SK-N-SH treated with all-trans-retinoic acid at 6 μM for 48 hours (cell line): ENCODE measurements around the gene CDH24.

Experiments used
- CREB5 ChIP-seq: fragments of 250-450 bp; sonication (Bioruptor Pico); IDR thresholded peaks from 2 replicates; pipeline ENCODE4 v1.5.1; 2020; ENCODE audit warnings: low read depth, mild to moderate bottlenecking, moderate library complexity
- ESRRG ChIP-seq: fragments of 250-450 bp; sonication (Bioruptor Pico); IDR thresholded peaks from 2 replicates; pipeline ENCODE4 v1.6.1; 2021; ENCODE audit warnings: mild to moderate bottlenecking
- OSR1 ChIP-seq: fragments of 250-450 bp; sonication (Bioruptor Pico); IDR thresholded peaks from 2 replicates; pipeline ENCODE4 v1.8.0; 2022; ENCODE audit warnings: moderate library complexity, mild to moderate bottlenecking, inconsistent platforms
- RARB ChIP-seq: fragments of 250-450 bp; sonication (Bioruptor Pico); IDR thresholded peaks from 2 replicates; pipeline ENCODE4 v1.8.0; 2021; ENCODE audit warnings: mild to moderate bottlenecking, moderate library complexity
- ZC3H10 ChIP-seq: fragments of 250-450 bp; sonication (Bioruptor Pico); IDR thresholded peaks from 2 replicates; pipeline ENCODE4 v1.5.1; 2021; ENCODE audit warnings: mild to moderate bottlenecking, moderate library complexity
- ZNF565 ChIP-seq: fragments of 450-650 bp; formaldehyde crosslinking; conservative IDR thresholded peaks from 2 replicates; pipeline ENCODE4 v1.5.0; 2020; ENCODE audit warnings: low read depth, mild to moderate bottlenecking, moderate library complexity
- ZNF8 ChIP-seq: fragments of 450-650 bp; formaldehyde crosslinking; IDR thresholded peaks from 2 replicates; pipeline ENCODE4 v1.5.0; 2020; ENCODE audit warnings: mild to moderate bottlenecking, moderate library complexity

- TF ChIP-seq CREB5 (CRISPR knock-in tag): no peak
- TF ChIP-seq OSR1: no peak
- no peak for TF ChIP-seq ZNF565 (CRISPR knock-in tag)
- TF ChIP-seq RARB: no peak
- no peak for TF ChIP-seq ESRRG (CRISPR knock-in tag)
- TF ChIP-seq ZC3H10 (CRISPR knock-in tag): no peak
- TF ChIP-seq ZNF8: no peak
Measured at GRCh38 chr14:23079716-23080115, 22.4 kb upstream of the CDH24 start.
